ENCODE measurements around the gene PIKFYVE.
"Not testable (repeated sequence)": the region's sequence is repeated elsewhere in the genome, so short reads cannot be mapped to it uniquely, and the experiment has no call there.

PIKFYVE gene

GRCh38 chr2:208254871-208255556 is 11.0 kb upstream of the PIKFYVE start, which contains the start of gene IDH1:
TSS of gene IDH1 (minus strand) at chr2:208255071. CDS start at chr2:208251551, 3,520 bp downstream.
- FAIRE-seq (peak; percentile 96), DNase-seq (ENCODE audit: extremely low spot score, insufficient read length, low read depth) (peak; percentile 84)

DNA sequence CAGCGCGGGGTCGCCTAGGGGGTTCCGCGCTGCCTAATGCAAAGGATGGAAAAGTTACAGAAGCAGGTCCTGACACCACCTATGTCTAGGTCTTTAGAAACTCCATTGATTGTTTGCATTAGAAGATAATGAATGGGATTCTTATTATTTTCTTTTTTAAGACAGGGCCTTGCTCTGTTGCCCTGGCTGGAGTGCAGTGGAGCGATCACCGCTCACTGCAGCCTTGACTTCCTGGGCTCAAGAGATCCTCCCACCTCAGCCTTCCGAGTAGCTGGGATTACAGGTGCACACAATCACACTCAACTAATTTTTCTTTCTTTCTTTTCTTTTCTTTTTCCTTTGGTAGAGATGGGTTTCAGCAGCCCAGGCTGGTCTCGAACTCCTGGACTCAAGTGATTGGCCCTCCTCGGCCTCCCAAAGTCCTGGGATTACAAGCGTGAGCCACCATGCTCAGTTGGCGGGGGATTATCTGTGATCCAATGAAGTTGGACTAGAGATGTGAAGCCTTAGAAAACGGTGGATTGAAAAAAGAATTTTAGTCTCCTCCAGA is 10.4 kb upstream of the PIKFYVE start:
- DNase-seq (ENCODE audit: extremely low spot score, insufficient read length, low read depth), result no peak
- FAIRE-seq, result no peak

- DNase-seq (ENCODE audit: extremely low spot score, insufficient read length, low read depth), result no peak
- FAIRE-seq, result no peak
Measured at GRCh38 chr2:208256192-208256782, 9.8 kb upstream of the PIKFYVE start.

DNA sequence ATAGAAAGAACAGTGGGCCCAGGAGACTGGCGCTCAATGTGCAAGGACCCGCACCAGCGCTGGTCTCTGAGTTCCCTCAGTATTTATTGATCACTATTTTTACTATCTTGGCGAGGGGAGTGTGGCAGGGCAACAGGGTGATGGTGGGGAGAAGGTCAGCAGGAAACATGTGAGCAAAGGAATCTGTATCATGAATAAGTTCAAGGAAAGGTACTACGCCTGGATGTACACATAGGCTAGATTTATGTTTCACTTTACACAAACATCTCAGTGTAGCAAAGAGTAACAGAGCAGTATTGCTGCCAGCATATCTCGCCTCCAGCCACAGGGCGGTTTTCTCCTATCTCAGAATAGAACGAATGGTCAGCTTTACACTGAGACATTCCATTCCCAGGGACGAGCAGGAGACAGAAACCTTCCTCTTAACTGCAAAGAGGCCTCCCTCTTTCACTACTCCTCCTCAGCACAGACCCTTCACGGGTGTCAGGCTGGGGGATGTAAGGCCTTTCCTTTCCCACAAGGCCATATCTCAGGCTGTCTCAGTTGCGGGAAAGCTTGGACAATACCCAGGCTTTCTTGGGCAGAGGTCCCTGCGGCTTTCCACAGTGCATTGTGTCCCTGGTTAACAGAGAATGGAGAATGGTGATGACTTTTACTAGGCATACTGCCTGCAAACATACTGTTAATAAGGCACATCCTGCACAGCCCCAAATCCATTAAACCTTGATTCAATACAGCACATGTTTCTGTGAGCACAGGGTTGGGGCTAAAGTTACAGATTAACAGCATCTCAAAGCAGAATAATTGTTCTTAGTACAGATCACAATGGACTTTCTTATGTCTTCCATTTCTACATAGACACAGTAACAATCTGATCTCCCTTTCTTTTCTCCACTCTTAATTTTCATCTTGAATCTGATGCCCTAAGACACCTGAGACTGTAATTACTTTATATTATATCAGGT is 8.9 kb upstream of the PIKFYVE start:
- FAIRE-seq, result not testable (repeated sequence)

GRCh38 chr2:208265371-208265800 is 669 bp upstream of the PIKFYVE start:
- DNase-seq (ENCODE audit: extremely low spot score, insufficient read length, low read depth), result no peak
- no peak for FAIRE-seq

More for the DNA sequence above, 8.9 kb upstream of the PIKFYVE start:
- DNase-seq (ENCODE audit: extremely low spot score, insufficient read length, low read depth), result not testable (repeated sequence)

GRCh38 chr2:208266553-208266893 is 468 bp downstream of the PIKFYVE start:
- DNase-seq (ENCODE audit: extremely low spot score, insufficient read length, low read depth) (no peak), FAIRE-seq (no peak)

GRCh38 chr2:208266936-208267335 is 881 bp downstream of the PIKFYVE start:
- no peak for FAIRE-seq
- no peak for DNase-seq (ENCODE audit: extremely low spot score, insufficient read length, low read depth)

GRCh38 chr2:208267526-208267925 is 1.5 kb downstream of the PIKFYVE start:
- DNase-seq (ENCODE audit: extremely low spot score, insufficient read length, low read depth); FAIRE-seq: not testable (repeated sequence)

GRCh38 chr2:208268156-208268952 is 2.3 kb downstream of the PIKFYVE start:
- no peak for FAIRE-seq

GRCh38 chr2:208269091-208269490 is 3.0 kb downstream of the PIKFYVE start:
- DNase-seq (ENCODE audit: extremely low spot score, insufficient read length, low read depth), result no peak

More at GRCh38 chr2:208268156-208268952, 2.3 kb downstream of the PIKFYVE start:
- no peak for DNase-seq (ENCODE audit: extremely low spot score, insufficient read length, low read depth)

GRCh38 chr2:208274748-208275147 is 8.7 kb downstream of the PIKFYVE start:
- no peak for DNase-seq (ENCODE audit: extremely low spot score, insufficient read length, low read depth)
- no peak for FAIRE-seq

More at GRCh38 chr2:208269091-208269490, 3.0 kb downstream of the PIKFYVE start:
- no peak for FAIRE-seq

- DNase-seq (ENCODE audit: extremely low spot score, insufficient read length, low read depth), result no peak
- FAIRE-seq, result no peak
Measured at GRCh38 chr2:208278549-208278948, 12.5 kb downstream of the PIKFYVE start.

GRCh38 chr2:208279236-208279635 is 13.2 kb downstream of the PIKFYVE start:
- FAIRE-seq, result peak; percentile 12

DNA sequence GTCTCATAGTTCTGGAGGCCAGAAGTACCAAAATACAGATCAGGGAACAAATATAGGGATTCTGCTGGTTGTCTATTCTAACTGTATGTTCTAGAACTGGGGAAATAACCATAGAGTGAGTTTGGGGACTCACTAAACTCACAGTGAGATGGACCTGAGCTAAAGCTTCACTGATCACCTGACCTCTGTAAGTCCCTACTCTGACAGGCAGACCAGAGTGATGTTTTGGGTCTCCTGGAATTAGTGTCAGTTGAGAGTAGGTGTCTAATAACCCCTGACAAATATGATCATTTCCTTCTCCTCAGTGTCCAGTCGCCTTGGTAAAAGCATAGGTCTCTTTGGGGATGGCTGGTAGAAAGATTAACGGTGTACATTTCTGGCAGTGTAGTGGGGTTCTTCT is 14.2 kb downstream of the PIKFYVE start:
- no peak for FAIRE-seq
- no peak for DNase-seq (ENCODE audit: extremely low spot score, insufficient read length, low read depth)

More at GRCh38 chr2:208279236-208279635, 13.2 kb downstream of the PIKFYVE start:
- no peak for DNase-seq (ENCODE audit: extremely low spot score, insufficient read length, low read depth)

DNA sequence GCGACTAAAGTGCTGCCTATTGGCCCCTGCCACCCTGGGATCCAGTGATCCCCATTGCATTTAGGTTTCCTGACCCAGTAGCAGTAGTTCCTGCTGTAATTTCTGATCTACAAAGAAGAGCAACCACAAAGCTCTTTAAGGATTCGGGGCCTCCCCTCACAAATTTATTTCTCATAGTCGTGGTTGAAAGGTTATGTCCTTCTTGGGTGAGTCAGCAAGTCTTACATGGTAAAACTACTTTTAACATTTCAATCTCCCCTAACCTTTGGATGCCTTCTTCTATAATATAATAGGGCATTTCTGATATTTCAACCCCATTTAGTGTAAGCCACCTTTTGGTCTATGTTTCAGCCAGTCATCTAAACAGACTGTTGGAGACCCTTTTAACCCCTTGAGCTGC is 14.9 kb downstream of the PIKFYVE start:
- FAIRE-seq, result no peak

DNA sequence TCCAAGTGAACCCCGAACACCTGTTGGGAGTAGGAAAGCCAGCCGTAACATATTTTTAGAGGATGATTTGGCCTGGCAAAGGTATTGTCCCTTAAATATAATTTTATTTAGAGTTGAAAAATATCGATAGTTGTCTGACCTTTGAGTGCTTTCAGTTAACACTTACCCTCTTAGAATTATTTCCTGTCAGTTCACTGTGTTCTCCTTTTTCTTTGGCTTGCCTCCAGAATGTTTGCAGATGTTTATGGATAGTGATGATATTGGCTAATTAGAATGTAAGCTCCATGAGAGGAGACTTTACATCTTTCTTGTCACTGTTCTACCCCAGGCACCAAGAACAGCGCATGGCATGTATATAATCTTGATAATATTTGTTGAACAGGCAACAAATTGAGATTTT is 19.8 kb downstream of the PIKFYVE start:
- DNase-seq (ENCODE audit: extremely low spot score, insufficient read length, low read depth), result no peak
- no peak for FAIRE-seq

More for the DNA sequence above, 14.9 kb downstream of the PIKFYVE start:
- DNase-seq (ENCODE audit: extremely low spot score, insufficient read length, low read depth), result no peak

DNA sequence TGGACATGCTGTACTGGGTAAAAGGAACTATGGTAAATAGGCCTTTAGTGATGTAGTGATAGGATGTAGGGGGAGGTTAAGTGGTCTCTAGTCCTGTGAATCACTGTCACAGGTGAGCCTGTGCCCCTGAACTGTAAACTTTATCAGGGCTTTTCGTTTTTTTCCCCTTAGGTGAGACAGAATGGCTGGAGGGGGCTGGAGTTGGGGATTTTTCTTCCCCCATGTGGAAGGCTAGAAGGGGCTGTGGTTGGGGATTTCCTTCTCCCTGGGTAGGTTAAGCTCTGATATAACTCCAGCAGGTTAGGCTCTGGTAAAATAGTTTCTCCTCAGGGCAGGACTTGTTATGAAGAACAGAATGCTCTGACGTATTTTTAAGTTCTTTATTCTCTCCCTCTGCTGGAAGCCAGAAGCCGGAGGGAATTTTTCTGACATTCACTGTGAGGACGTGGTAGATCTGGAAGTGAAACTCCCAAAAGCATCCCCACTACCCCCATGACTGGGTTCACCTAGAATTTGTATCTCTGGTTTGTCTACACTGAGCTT is 28.5 kb downstream of the PIKFYVE start:
- peak; percentile 84 for FAIRE-seq
- no peak for DNase-seq (ENCODE audit: extremely low spot score, insufficient read length, low read depth)

DNA sequence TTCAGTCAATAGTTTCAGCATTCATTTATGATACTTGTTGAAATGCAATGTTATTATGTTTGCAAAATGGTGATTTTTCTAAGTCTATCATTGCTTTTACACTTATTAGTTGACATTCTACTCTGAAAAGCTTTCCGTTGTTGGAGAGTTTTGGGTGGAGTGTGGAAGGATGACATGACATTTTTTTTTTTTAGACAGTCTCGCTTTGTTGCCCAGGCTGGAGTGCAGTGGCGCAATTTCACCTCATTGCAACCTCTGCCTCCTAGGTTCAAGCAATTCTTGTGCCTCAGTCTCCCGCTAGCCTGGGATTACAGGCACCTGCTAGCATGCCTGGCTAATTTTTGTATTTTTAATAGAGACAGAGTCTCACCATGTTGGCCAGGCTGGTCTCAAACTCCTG is 29.8 kb downstream of the PIKFYVE start:
- FAIRE-seq (no peak), DNase-seq (ENCODE audit: extremely low spot score, insufficient read length, low read depth) (no peak)

- FAIRE-seq (no peak), DNase-seq (ENCODE audit: extremely low spot score, insufficient read length, low read depth) (no peak)
Measured at GRCh38 chr2:208296610-208297009, 30.6 kb downstream of the PIKFYVE start.
